HepG2 (cell line): ENCODE data around the gene BCAS3. TPM values are rescaled to one million over a fixed set of nuclear protein-coding genes. Genes with fewer than 3 reads are reported as not detected.

Source experiments
- CCDC6 ChIP-seq: sonication (generic); formaldehyde crosslinking; IDR thresholded peaks from 2 replicates; pipeline ENCODE4 v1.8.1; 2022; ENCODE audit warnings: mild to moderate bottlenecking, missing genetic modification reagents, moderate library complexity
- CREB1 ChIP-seq, 2 experiments: fragments of 450-650 bp in 1 of 2; IDR thresholded peaks; 2 replicates each; pipeline ENCODE4 v1.6.1; 2016 to 2017; ENCODE audit warnings: control low read depth in 1 of 2, mild to moderate bottlenecking in 1 of 2, missing compliant biosample characterization in 1 of 2, missing genetic modification characterization in 1 of 2
- RFX1 ChIP-seq: fragments of 450-650 bp; IDR thresholded peaks from 2 replicates; pipeline ENCODE4 v1.6.1; 2017
- ZBTB34 ChIP-seq: sonication (generic); formaldehyde crosslinking; IDR thresholded peaks from 2 replicates; pipeline ENCODE4 v1.8.0; 2022; ENCODE audit warnings: mild to moderate bottlenecking, missing genetic modification reagents
- ZHX2 ChIP-seq, 2 experiments: sonication (generic) in 1 of 2; formaldehyde crosslinking in 1 of 2; IDR thresholded peaks; 2 replicates each; pipeline versions ENCODE4 v1.6.1 to v1.9.0; 2014 to 2022; ENCODE audit warnings: antibody characterized with exemption in 1 of 2, borderline replicate concordance in 1 of 2, inconsistent platforms in 1 of 2, low read depth in 1 of 2, missing genetic modification reagents in 1 of 2
- polyA plus RNA-seq, 8 experiments: library from polyadenylated mRNA; depleted of rRNA in 3 of 8; stranded (reverse) in 7 of 8; unstranded in 1 of 8; fragments of >200 nt; fragmentation: Illumina TruSeq in 4 of 8; extraction: Trizol in 4 of 8; gene quantifications; 2 replicates each; pipeline versions ENCODE4 v1.2.1 to v1.2.3, GENCODE V29; 2011 to 2016; ENCODE audit warnings: low read depth in 4 of 8, missing spikeins in 1 of 8, mixed read lengths in 1 of 8; ENCODE audit not compliant: insufficient read depth in 1 of 8
- total RNA-seq, 5 experiments: library from RNA; depleted of rRNA; stranded (reverse); fragments of >200 nt; fragmentation: Illumina TruSeq; extraction: Trizol; gene quantifications; 2 replicates each; pipeline ENCODE4 v1.2.3, GENCODE V29; 2016; ENCODE audit warnings: low read depth in 1 of 5
- TF ChIP-seq, protein P1 (sequence below): sonication (generic); formaldehyde crosslinking; IDR thresholded peaks from 2 replicates; pipeline ENCODE4 v1.4.0; 2020; ENCODE audit warnings: missing genetic modification reagents

BCAS3 gene
- total and polyA plus RNA-seq, 2 of the 13 experiments (the other 11 are each of a cell fraction or from before 2014, with no cell fraction given): 10.7 to 11.2 TPM

- TF ChIP-seq ZHX2 (IDR thresholded peaks at IDR 0.05; ENCODE audit: low read depth) (no peak), ZHX2 (CRISPR knock-in tag; IDR thresholded peaks at IDR 0.05; ENCODE audit: borderline replicate concordance) (no peak), CREB1 (IDR thresholded peaks at IDR 0.05) (no peak), CREB1 (CRISPR knock-in tag; IDR thresholded peaks at IDR 0.05) (no peak), CCDC6 (no peak), ZBTB34 (CRISPR knock-in tag) (no peak), RFX1 (no peak)
- TF ChIP-seq, protein P1, sequence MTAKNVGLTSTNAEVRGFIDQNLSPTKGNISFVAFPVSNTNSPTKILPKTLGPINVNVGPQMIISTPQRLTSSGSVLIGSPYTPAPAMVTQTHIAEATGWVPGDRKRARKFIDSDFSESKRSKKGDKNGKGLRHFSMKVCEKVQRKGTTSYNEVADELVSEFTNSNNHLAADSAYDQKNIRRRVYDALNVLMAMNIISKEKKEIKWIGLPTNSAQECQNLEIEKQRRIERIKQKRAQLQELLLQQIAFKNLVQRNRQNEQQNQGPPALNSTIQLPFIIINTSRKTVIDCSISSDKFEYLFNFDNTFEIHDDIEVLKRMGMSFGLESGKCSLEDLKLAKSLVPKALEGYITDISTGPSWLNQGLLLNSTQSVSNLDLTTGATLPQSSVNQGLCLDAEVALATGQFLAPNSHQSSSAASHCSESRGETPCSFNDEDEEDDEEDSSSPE (CRISPR knock-in tag): no peak
Observed at GRCh38 chr17:60745544-60745943, 67.9 kb downstream of the BCAS3 start (continued).
